ENCODE data around the gene SPATA6.

DNA sequence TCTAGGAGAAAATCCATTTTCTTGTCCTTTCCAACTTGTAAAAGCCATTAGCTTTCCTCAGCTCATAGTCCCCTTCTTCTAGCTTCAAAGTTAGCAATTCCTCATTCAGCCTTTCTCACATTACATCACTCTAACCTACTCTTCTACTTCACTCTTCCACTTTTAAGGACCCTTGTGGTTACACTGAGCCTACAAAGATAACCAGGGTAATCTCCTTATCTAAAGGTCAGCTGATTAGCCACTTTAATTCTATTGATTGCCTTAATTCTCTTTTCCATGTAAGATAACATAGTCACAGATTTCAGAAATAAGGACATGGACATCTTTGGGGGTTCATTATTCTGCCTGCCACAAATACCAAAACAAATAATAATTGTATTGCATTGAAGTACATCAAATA, 8.5 kb upstream of the SPATA6 start:
- TF ChIP-seq, protein P1, sequence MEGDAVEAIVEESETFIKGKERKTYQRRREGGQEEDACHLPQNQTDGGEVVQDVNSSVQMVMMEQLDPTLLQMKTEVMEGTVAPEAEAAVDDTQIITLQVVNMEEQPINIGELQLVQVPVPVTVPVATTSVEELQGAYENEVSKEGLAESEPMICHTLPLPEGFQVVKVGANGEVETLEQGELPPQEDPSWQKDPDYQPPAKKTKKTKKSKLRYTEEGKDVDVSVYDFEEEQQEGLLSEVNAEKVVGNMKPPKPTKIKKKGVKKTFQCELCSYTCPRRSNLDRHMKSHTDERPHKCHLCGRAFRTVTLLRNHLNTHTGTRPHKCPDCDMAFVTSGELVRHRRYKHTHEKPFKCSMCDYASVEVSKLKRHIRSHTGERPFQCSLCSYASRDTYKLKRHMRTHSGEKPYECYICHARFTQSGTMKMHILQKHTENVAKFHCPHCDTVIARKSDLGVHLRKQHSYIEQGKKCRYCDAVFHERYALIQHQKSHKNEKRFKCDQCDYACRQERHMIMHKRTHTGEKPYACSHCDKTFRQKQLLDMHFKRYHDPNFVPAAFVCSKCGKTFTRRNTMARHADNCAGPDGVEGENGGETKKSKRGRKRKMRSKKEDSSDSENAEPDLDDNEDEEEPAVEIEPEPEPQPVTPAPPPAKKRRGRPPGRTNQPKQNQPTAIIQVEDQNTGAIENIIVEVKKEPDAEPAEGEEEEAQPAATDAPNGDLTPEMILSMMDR (IDR thresholded peaks at IDR 0.05 in 4 of 5, conservative IDR thresholded peaks at IDR 0.05 in 1 of 5): no peak
- no peak for TF ChIP-seq POLR2A (IDR thresholded peaks at IDR 0.05)
